SK-N-SH (cell line): ENCODE data around the gene HS3ST5.

Source experiments
- EP300 ChIP-seq, 2 experiments: IDR thresholded peaks; 2 replicates each; pipeline versions ENCODE4 v1.4.0 to v1.6.1; 2012; ENCODE audit warnings: borderline replicate concordance in 1 of 2, low read depth in 1 of 2, low read length in 1 of 2
- EZH2phosphoT487 ChIP-seq: fragments of 200-600 bp; sonication (generic); IDR thresholded peaks from 2 replicates; pipeline ENCODE4 v1.6.1; 2017; ENCODE audit warnings: low read depth, mixed run types, mild to moderate bottlenecking, antibody characterized with exemption, moderate library complexity, borderline replicate concordance
- FOXM1 ChIP-seq: IDR thresholded peaks from 2 replicates; pipeline ENCODE4 v1.4.0; 2012; ENCODE audit warnings: low read depth, mild to moderate bottlenecking
- JUND ChIP-seq: IDR thresholded peaks from 2 replicates; pipeline ENCODE4 v1.4.0; 2012
- MEF2A ChIP-seq: IDR thresholded peaks from 2 replicates; pipeline ENCODE4 v1.4.0; 2012; ENCODE audit warnings: low read depth, borderline replicate concordance
- NFIC ChIP-seq: IDR thresholded peaks from 2 replicates; pipeline ENCODE4 v1.4.0; 2012; ENCODE audit warnings: borderline replicate concordance
- PBX3 ChIP-seq: IDR thresholded peaks from 2 replicates; pipeline ENCODE4; 2012
- REST ChIP-seq: IDR thresholded peaks from 2 replicates; pipeline ENCODE4 v1.6.1; 2012; ENCODE audit warnings: mild to moderate bottlenecking, low read depth, low read length, moderate library complexity
- TEAD4 ChIP-seq: IDR thresholded peaks from 2 replicates; pipeline ENCODE4 v1.4.0; 2012; ENCODE audit warnings: mild to moderate bottlenecking, borderline replicate concordance; ENCODE audit not compliant: insufficient read depth
- USF2 ChIP-seq: fragments of 150-350 bp; IDR thresholded peaks from 2 replicates; pipeline ENCODE4 v1.6.1; 2017; ENCODE audit warnings: antibody characterized with exemption, low read length, low read depth, borderline replicate concordance
- ZBTB33 ChIP-seq: IDR thresholded peaks from 2 replicates; pipeline ENCODE4 v1.4.0; 2012; ENCODE audit warnings: low read depth, borderline replicate concordance
- TF ChIP-seq, protein P1 (sequence below): IDR thresholded peaks from 2 replicates; pipeline ENCODE4 v1.4.0; 2012; ENCODE audit warnings: low read depth, borderline replicate concordance
- TF ChIP-seq, protein P2 (sequence below): fragments of 200-600 bp; sonication (generic); IDR thresholded peaks from 2 replicates; pipeline ENCODE4 v1.6.1; 2017; ENCODE audit warnings: antibody characterized with exemption, mild to moderate bottlenecking, moderate library complexity

- TF ChIP-seq, protein P1, sequence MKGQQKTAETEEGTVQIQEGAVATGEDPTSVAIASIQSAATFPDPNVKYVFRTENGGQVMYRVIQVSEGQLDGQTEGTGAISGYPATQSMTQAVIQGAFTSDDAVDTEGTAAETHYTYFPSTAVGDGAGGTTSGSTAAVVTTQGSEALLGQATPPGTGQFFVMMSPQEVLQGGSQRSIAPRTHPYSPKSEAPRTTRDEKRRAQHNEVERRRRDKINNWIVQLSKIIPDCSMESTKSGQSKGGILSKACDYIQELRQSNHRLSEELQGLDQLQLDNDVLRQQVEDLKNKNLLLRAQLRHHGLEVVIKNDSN, result no peak
- TF ChIP-seq FOXM1, result no peak
- no peak for TF ChIP-seq EP300 (IDR thresholded peaks at IDR 0.05; ENCODE audit: borderline replicate concordance in 1 of 2, low read depth in 1 of 2, low read length in 1 of 2)
- TF ChIP-seq REST, result no peak
- TF ChIP-seq, protein P2, sequence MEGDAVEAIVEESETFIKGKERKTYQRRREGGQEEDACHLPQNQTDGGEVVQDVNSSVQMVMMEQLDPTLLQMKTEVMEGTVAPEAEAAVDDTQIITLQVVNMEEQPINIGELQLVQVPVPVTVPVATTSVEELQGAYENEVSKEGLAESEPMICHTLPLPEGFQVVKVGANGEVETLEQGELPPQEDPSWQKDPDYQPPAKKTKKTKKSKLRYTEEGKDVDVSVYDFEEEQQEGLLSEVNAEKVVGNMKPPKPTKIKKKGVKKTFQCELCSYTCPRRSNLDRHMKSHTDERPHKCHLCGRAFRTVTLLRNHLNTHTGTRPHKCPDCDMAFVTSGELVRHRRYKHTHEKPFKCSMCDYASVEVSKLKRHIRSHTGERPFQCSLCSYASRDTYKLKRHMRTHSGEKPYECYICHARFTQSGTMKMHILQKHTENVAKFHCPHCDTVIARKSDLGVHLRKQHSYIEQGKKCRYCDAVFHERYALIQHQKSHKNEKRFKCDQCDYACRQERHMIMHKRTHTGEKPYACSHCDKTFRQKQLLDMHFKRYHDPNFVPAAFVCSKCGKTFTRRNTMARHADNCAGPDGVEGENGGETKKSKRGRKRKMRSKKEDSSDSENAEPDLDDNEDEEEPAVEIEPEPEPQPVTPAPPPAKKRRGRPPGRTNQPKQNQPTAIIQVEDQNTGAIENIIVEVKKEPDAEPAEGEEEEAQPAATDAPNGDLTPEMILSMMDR, result no peak
- no peak for TF ChIP-seq USF2
- TF ChIP-seq ZBTB33, result no peak
- no peak for TF ChIP-seq JUND
- TF ChIP-seq TEAD4, result no peak
- TF ChIP-seq PBX3, result no peak
- TF ChIP-seq MEF2A, result no peak
- no peak for TF ChIP-seq NFIC
- TF ChIP-seq EZH2phosphoT487, result no peak
Measured at GRCh38 chr6:114007516-114007915, 335.3 kb downstream of the HS3ST5 start.
